MM.1S (cell line): ENCODE measurements around the gene SP100.

Experiments
- EZH2phosphoT487 ChIP-seq: fragments of 300-600 bp; sonication (generic); IDR thresholded peaks from 2 replicates; pipeline ENCODE4 v1.6.1; 2018; ENCODE audit warnings: antibody characterized with exemption, low read length
- TF ChIP-seq, protein P1 (sequence below): fragments of 300-600 bp; sonication (generic); IDR thresholded peaks from 2 replicates; pipeline ENCODE4 v1.5.1; 2016; ENCODE audit warnings: antibody characterized with exemption, low read length, mixed read lengths

DNA sequence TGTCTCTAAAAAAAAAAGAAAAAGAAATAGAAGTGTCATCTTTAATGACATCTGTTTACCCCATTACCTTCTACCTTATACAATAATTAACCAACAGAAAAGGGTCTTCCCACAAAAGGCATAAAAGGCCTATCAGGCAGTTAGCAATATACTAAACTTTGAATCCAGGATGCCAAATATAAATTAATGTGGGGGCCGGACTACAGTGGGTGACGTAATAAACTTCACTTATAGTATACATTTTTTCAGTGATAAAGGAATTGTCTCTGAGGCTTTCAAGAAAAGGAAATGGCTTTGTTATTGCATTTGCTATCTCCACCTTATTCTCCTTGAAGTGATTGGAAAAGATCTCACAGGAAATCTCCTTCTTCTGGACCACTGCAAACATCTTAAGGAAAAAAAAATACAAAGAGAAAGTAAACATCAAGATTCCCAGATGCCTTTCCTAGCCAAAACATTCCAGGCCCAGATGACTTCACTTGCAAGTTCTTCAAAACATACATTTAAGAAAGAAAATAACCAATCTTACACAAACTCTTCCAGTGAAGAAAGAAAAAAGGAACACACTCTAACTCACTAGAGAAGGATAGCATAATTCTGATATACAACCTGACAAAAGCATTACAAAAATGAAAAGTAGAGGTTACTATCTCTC is 170.5 kb downstream of the SP100 start:
- TF ChIP-seq, protein P1, sequence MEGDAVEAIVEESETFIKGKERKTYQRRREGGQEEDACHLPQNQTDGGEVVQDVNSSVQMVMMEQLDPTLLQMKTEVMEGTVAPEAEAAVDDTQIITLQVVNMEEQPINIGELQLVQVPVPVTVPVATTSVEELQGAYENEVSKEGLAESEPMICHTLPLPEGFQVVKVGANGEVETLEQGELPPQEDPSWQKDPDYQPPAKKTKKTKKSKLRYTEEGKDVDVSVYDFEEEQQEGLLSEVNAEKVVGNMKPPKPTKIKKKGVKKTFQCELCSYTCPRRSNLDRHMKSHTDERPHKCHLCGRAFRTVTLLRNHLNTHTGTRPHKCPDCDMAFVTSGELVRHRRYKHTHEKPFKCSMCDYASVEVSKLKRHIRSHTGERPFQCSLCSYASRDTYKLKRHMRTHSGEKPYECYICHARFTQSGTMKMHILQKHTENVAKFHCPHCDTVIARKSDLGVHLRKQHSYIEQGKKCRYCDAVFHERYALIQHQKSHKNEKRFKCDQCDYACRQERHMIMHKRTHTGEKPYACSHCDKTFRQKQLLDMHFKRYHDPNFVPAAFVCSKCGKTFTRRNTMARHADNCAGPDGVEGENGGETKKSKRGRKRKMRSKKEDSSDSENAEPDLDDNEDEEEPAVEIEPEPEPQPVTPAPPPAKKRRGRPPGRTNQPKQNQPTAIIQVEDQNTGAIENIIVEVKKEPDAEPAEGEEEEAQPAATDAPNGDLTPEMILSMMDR = no peak
- no peak for TF ChIP-seq EZH2phosphoT487
